COLO668 (cell line): Measurements from ENCODE around the gene UQCRC1.
A peak's percentile ranks its signal among the peaks of the same experiment; 100 is the strongest.

Source experiments
- DNase-seq: peaks from one replicate; lab custom pipeline; 2025; ENCODE audit not compliant: unreplicated experiment; lab: John Stamatoyannopoulos, UW

The UQCRC1 gene

DNA sequence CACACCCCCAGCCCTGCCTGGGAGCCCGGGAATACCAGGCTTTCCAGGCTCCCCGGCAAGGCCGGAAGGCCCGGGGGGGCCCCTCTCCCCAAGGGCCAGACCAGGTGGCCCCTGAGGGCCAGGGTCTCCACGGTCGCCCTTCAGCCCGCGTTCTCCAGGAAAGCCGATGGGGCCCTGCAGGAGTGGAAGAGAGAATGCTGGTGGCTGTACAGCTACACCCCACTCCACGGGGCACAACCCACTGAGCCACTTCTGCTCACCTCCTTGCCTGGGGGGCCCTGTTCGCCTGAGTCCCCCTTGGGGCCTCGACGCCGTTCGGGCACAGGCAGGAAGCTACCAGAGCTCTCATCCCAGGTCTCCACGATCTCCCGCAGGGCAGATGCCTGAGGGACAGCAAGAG, 34.1 kb downstream of the UQCRC1 start:
- no peak for DNase-seq

DNA sequence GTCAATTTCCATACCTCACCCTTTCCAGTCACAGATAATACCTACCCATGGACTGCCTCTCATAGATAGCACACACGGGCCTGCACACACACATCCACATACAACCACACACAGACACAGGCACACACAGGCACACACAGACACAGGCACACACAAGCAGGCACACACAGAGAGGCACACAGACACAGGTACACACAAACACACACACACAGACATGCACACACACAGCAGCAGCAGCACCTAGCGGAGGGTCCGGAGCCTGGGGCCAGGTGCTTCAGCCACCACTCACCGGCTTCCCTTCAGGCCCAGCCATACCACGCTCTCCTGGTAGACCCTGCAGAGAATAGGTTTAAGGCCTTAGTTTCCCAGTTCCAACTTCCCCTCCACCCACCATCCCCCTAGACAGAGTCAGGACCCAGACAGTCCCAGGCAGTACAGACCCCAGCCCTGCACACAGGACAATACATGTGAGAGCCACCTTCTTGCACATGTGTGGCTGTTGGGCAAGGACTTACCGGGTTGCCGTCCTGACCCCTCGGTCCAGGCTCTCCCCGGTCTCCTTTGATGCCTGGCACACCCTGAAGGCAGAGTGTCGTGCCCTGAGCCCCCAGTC, 35.4 kb downstream of the UQCRC1 start:
- no peak for DNase-seq

DNA sequence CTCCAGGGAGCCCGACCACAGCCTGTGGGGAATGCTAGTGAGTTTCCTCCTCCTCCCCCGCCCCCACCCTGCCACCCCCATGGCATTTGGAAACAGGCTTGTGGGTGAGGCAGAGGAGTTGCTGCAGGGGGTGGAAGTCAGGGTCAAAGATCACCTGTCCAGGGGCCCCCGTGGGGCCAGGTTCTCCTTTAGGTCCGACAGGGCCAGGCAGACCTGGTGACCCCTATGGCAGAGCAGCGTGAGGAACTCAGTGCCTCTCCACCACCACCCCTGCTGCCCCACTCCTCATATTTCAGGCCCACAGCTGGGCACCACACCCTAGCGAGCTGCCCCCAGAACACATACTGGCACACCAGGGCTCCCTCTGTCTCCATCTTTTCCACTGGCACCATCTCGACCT, 36.9 kb downstream of the UQCRC1 start:
- no peak for DNase-seq

GRCh38 chr3:48571938-48572337, 37.5 kb downstream of the UQCRC1 start:
- no peak for DNase-seq

- no peak for DNase-seq
Measured at GRCh38 chr3:48569808-48570450, 39.5 kb downstream of the UQCRC1 start.

DNA sequence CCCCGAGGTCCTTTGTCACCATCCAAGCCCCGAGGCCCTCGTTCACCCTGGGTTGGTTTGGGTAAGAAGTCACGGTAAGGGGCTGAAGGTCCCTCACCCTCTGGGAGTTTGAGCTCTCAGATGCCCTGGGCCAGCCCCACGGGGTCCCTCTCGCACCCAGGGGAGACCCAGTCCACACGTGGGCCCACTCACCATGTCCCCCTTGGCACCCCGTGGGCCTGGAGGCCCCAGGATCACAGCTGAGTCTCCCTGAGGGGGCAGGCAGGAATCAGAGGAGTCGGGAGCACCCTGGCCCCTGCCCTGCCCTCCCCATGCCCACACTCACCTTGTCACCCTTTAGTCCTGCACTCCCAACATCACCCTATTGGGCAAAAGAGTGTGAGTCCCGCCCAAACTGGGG, 40.0 kb downstream of the UQCRC1 start:
- no peak for DNase-seq

- DNase-seq, result no peak
Measured at GRCh38 chr3:48568476-48568875, 41.0 kb downstream of the UQCRC1 start.

DNA sequence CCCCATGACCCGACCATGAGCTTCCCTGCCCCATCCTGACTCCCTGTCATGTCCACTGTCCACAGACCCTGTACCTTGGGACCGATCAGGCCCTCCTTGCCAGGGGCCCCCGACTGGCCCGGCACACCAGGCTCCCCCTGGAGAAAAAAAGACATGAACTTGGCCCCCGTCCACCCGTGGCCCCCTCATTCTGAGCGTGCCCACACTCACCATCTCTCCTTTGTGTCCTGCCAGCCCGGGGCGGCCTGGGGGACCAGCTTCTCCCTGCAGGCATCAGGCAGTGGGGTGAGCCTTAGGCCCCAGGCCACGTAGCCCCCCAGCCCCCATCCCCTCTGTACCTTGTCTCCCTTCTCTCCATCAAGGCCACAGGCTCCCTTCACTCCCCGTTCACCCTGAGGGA, 41.9 kb downstream of the UQCRC1 start:
- DNase-seq, result no peak

GRCh38 chr3:48567090-48567489, 42.4 kb downstream of the UQCRC1 start:
- no peak for DNase-seq

GRCh38 chr3:48566401-48566760, 43.1 kb downstream of the UQCRC1 start:
- no peak for DNase-seq

GRCh38 chr3:48565591-48566400, 43.6 kb downstream of the UQCRC1 start:
- peak; percentile 22 for DNase-seq

GRCh38 chr3:48565186-48565585, 44.3 kb downstream of the UQCRC1 start:
- DNase-seq, result no peak

GRCh38 chr3:48564667-48565066, 44.8 kb downstream of the UQCRC1 start:
- DNase-seq, result no peak

DNA sequence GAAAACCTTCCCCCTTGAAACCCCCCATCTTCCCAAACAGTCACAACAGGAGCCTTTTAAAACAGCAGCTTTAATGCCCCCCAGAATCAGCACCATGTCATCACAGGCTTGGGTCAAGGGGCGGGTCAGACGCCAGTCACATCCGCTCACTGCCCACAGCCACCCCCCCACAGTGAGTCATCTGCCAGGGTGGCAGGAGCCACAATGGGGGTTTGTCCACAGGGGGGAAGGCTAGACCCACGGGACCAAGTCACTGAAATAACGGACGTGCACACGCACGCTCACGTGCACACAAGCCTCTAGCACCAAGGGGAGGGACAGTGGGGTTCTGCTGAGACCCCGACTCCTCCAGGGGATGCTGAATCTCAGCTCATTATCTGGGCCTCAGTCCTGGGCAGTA, 45.4 kb downstream of the UQCRC1 start:
- no peak for DNase-seq

GRCh38 chr3:48563382-48563918, 46.0 kb downstream of the UQCRC1 start, which contains the start of gene UCN2:
TSS of gene UCN2 (minus strand) at chr3:48563781. CDS start at chr3:48563124, 657 bp downstream.
- DNase-seq, result peak; percentile 3

GRCh38 chr3:48562367-48563095, 46.9 kb downstream of the UQCRC1 start:
- DNase-seq, result no peak

GRCh38 chr3:48561045-48561736, 48.3 kb downstream of the UQCRC1 start:
- DNase-seq, result peak; percentile 3

GRCh38 chr3:48560648-48561018, 48.8 kb downstream of the UQCRC1 start:
- no peak for DNase-seq

GRCh38 chr3:48558493-48559134, 50.8 kb downstream of the UQCRC1 start:
- no peak for DNase-seq
